HCT116 (cell line): Measurements from ENCODE around the gene FAM162A. TPM values are rescaled to one million over a fixed set of nuclear protein-coding genes. Genes with fewer than 3 reads are reported as not detected.
A peak's percentile ranks its signal among the peaks of the same experiment; 100 is the strongest.

Experiments used
- ATAC-seq: fragments of 200-7000 bp; cut with Tn5 transposase; 2 replicates; pipeline ENCODE4 v1.9.1; 2020; ENCODE audit warnings: mild to moderate bottlenecking, moderate library complexity
- BruUV-seq: library from RNA; stranded (reverse); fragments of 400-500 nt; replicated peaks from 2 replicates; lab custom pipeline; 2021; lab: Mats Ljungman, UMichigan
- CTCF ChIA-PET: fragments of 300-600 bp; sonication (Branson Sonifier 250); formaldehyde crosslinking; loops from one replicate; lab custom pipeline; 2021; ENCODE audit warnings: antibody characterized with exemption; lab: Charles Lee
- POLR2A ChIA-PET: fragments of 300-600, 350-600 bp; sonication (Branson Sonifier 250); formaldehyde crosslinking; loops from one replicate; lab custom pipeline; 2021; ENCODE audit warnings: antibody characterized with exemption; lab: Charles Lee
- RAD21 ChIA-PET, 2 experiments: fragments of 300-600 bp; sonication (Branson Sonifier 250); formaldehyde crosslinking; loops; one replicate each; lab custom pipeline; 2023; ENCODE audit warnings: low total read pairs in 2 of 2; ENCODE audit not compliant: uncharacterized antibody in 2 of 2, unreplicated experiment in 2 of 2, low non-redundant PET in 1 of 2; lab: Charles Lee
- DNase-seq: peaks from one replicate; pipeline ENCODE4 v3.0.0-alpha.2; 2010; ENCODE audit warnings: low read depth, low spot score
- H2AFZ ChIP-seq: fragments of 200-600 bp; shearing (Covaris generic), sonication (generic); 2 replicates; pipeline ENCODE4 v1.6.1; 2017; ENCODE audit warnings: low read depth, mixed run types, mixed read lengths, antibody characterized with exemption, low read length; ENCODE audit not compliant: poor library complexity, severe bottlenecking
- H3K27ac ChIP-seq: 2 replicates; pipeline ENCODE4 v1.5.1; 2012; ENCODE audit warnings: low read depth, low read length
- H3K27me3 ChIP-seq: fragments of 200-600 bp; sonication (generic); 2 replicates; pipeline ENCODE4 v1.6.1; 2016; ENCODE audit warnings: mixed run types, low read length, mixed read lengths; ENCODE audit not compliant: insufficient read depth
- H3K36me3 ChIP-seq, 2 experiments: fragments of 200-500 bp in 1 of 2; fragments of 200-600 bp in 1 of 2; sonication (Bioruptor generic) in 1 of 2; sonication (generic) in 1 of 2; 2 replicates each; pipeline versions ENCODE4 v1.5.1 to v1.6.1; 2014 to 2016; ENCODE audit warnings: low read length in 2 of 2, inconsistent platforms in 1 of 2, mixed read lengths in 1 of 2, mixed run types in 1 of 2; ENCODE audit not compliant: insufficient read depth in 2 of 2, control insufficient read depth in 1 of 2
- H3K4me1 ChIP-seq, 2 experiments: fragments of 200-600 bp in 1 of 2; sonication (generic) in 1 of 2; 2 replicates each; pipeline versions ENCODE4 v1.5.1 to v1.6.1; 2012 to 2017; ENCODE audit warnings: low read length in 2 of 2, inconsistent platforms in 1 of 2, mild to moderate bottlenecking in 1 of 2, mixed read lengths in 1 of 2, mixed run types in 1 of 2, moderate library complexity in 1 of 2; ENCODE audit not compliant: insufficient read depth in 2 of 2, control insufficient read depth in 1 of 2
- H3K4me2 ChIP-seq: fragments of 200-600 bp; sonication (generic); 2 replicates; pipeline ENCODE4 v1.6.1; 2017; ENCODE audit warnings: mixed run types, low read length, mixed read lengths
- H3K4me3 ChIP-seq, 2 experiments: fragments of 200-600 bp in 1 of 2; sonication (generic) in 1 of 2; replicated peaks in 1 of 2; 2 replicates each; pipeline ENCODE4 v1.5.1; 2011 to 2016; ENCODE audit warnings: low read length in 2 of 2, control low read depth in 1 of 2, low read depth in 1 of 2, mild to moderate bottlenecking in 1 of 2, mixed read lengths in 1 of 2, mixed run types in 1 of 2
- H3K79me2 ChIP-seq: fragments of 200-600 bp; sonication (generic); 2 replicates; pipeline ENCODE4 v1.6.1; 2017; ENCODE audit warnings: mild to moderate bottlenecking, mixed run types, low read length, moderate library complexity, mixed read lengths; ENCODE audit not compliant: insufficient read depth
- H3K9ac ChIP-seq: fragments of 200-600 bp; sonication (generic); 2 replicates; pipeline ENCODE4 v1.6.1; 2016; ENCODE audit warnings: low read length, mixed read lengths
- H3K9me2 ChIP-seq: fragments of 200-600 bp; sonication (generic), shearing (Covaris generic); 2 replicates; pipeline ENCODE4 v1.6.1; 2017; ENCODE audit warnings: mixed run types, mild to moderate bottlenecking, moderate library complexity; ENCODE audit not compliant: insufficient read depth
- H3K9me3 ChIP-seq, 2 experiments: fragments of 200-500 bp in 1 of 2; fragments of 200-600 bp in 1 of 2; sonication (Bioruptor generic) in 1 of 2; sonication (generic) in 1 of 2; 2 replicates each; pipeline ENCODE4 v1.6.1; 2014 to 2017; ENCODE audit warnings: low read length in 2 of 2, mixed read lengths in 2 of 2, inconsistent platforms in 1 of 2, low read depth in 1 of 2, mild to moderate bottlenecking in 1 of 2, mixed run types in 1 of 2, moderate library complexity in 1 of 2; ENCODE audit not compliant: control insufficient read depth in 1 of 2, insufficient read depth in 1 of 2
- H4K20me1 ChIP-seq: fragments of 200-600 bp; sonication (generic), shearing (Covaris generic); 2 replicates; pipeline ENCODE4 v1.6.1; 2017; ENCODE audit warnings: mixed run types, mild to moderate bottlenecking, moderate library complexity; ENCODE audit not compliant: insufficient read depth
- ATF3 ChIP-seq: IDR thresholded peaks from 2 replicates; pipeline ENCODE4 v1.6.1; 2012
- CBX3 ChIP-seq: IDR thresholded peaks from 2 replicates; pipeline ENCODE4 v1.6.1; 2012; ENCODE audit warnings: low read depth
- CEBPB ChIP-seq: IDR thresholded peaks from 2 replicates; pipeline ENCODE4 v1.6.1; 2012; ENCODE audit warnings: low read depth
- EGR1 ChIP-seq: IDR thresholded peaks from 2 replicates; pipeline ENCODE4 v1.6.1; 2012; ENCODE audit warnings: low read depth
- POLR2A ChIP-seq: IDR thresholded peaks from 2 replicates; pipeline ENCODE4 v1.7.0; 2011; ENCODE audit warnings: borderline replicate concordance; ENCODE audit not compliant: insufficient read depth, insufficient read length; ENCODE audit errors: extremely low read depth
- POLR2AphosphoS5 ChIP-seq: IDR thresholded peaks from 2 replicates; pipeline ENCODE4 v1.6.1; 2011; ENCODE audit warnings: mild to moderate bottlenecking, low read depth, low read length, moderate library complexity
- RAD21 ChIP-seq: IDR thresholded peaks from 2 replicates; pipeline ENCODE4 v1.6.1; 2012; ENCODE audit warnings: low read depth, mild to moderate bottlenecking
- SIN3A ChIP-seq: IDR thresholded peaks from 2 replicates; pipeline ENCODE4 v1.6.1; 2012; ENCODE audit warnings: low read depth
- SP1 ChIP-seq: IDR thresholded peaks from 2 replicates; pipeline ENCODE4 v1.6.1; 2012; ENCODE audit warnings: low read depth
- SRF ChIP-seq: IDR thresholded peaks from 2 replicates; pipeline ENCODE4 v1.6.1; 2012; ENCODE audit warnings: low read depth
- YY1 ChIP-seq: IDR thresholded peaks from 2 replicates; pipeline ENCODE4 v1.6.1; 2011; ENCODE audit warnings: low read length, low read depth, moderate library complexity, mild to moderate bottlenecking; ENCODE audit not compliant: insufficient replicate concordance; ENCODE audit errors: extremely low read depth
- ZBTB33 ChIP-seq: IDR thresholded peaks from 2 replicates; pipeline ENCODE4 v1.6.1; 2011; ENCODE audit warnings: mild to moderate bottlenecking, low read length, moderate library complexity; ENCODE audit not compliant: insufficient replicate concordance; ENCODE audit errors: extremely low read depth
- ZFX ChIP-seq: fragments of 450-650 bp; IDR thresholded peaks from 2 replicates; pipeline ENCODE4 v1.6.1; 2017
- intact Hi-C: fragments of 100-400 bp; cut with micrococcal nuclease; formaldehyde crosslinking; loops from 2 replicates; pipeline ENCODE4 v1.10.0; 2022
- total RNA-seq: library from RNA; stranded (reverse); gene quantifications from one replicate; pipeline ENCODE4 v1.2.1, GENCODE V29; 2021; ENCODE audit not compliant: unreplicated experiment
- TF ChIP-seq, protein P1 (sequence below): IDR thresholded peaks from 2 replicates; pipeline ENCODE4 v1.6.1; 2012

Gene FAM162A
- total RNA-seq, 1 experiment from 2014 or later = 74.1 TPM

DNA sequence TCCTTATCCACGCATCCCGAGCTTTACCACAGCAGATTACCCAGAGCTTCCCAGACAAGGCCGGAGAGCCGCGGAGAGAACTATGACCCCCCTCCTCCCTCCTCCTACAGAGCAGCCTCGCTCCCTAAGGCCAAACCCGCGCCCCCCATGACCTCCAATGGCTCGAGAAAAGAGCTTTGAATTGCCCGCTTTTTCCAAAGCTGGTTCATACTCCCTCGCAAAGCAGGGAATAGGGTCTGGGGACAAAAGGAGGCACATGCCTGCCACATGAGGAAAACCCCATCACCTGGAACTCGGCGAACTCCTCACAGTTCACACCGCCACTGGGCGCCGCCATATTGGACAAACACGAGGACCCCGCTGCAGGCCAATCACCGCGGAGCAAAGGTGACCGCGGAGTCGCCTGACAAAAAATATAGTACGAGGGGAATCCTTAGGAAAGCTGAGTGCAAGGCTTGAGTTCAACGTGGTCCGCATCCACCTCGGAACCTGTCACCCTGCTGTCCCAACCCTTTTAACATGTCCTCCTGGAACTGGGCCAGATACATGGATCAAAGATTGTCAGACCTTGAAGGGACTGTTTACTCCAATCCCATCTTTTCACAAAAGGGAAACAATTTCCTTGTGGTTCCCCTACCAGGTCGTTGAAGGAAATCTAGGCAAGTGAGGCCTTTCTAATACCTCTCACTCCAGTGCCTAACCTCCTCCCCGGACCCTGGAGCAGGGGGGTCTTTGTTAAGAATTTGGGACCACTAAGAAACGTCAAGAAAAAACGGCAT lies 905 bp upstream of the FAM162A start, which contains the start of gene MIX23:
MIX23 (minus strand) TSS at position 344 of the 779 bp plus-strand sequence; CDS start at position 337, 7 bp downstream.
- CTCF ChIA-PET = interaction anchor here (1.4 to 2.0 kb wide), 2 partner anchors 10 to 282 kb away, joined by 7 to 23 read pairs; no protein-coding TSS in a partner anchor
- DNase-seq = peak; percentile 77
- Histone ChIP-seq H3K27me3 (no peaks in the 10 kb centered on the region), H3K27ac (peak within 1 kb of the TSS; percentile 67), H3K4me2 (peak within 1 kb of the TSS; percentile 80), H3K79me2 (peaks cover 92% of the 10 kb centered on the region), H4K20me1 (no peaks in the 10 kb centered on the region), H3K36me3 (peaks cover 0 to 8% of the 10 kb centered on the region in 2 experiments; a peak in 1 of 4 replicates), H3K9me2 (no peaks in the 10 kb centered on the region), H2AFZ (peak within 1 kb of the TSS; percentile 20), H3K4me3 (peak within 1 kb of the TSS; percentile 72 to 78), H3K4me1 (peaks cover 2 to 14% of the 10 kb centered on the region in 2 experiments; a peak in 3 of 4 replicates), H3K9ac (peak within 1 kb of the TSS; percentile 81), H3K9me3 (no peaks in the 10 kb centered on the region)
- intact Hi-C loops = no loop called here
- peak; percentile 49 for ATAC-seq
- POLR2A ChIA-PET = interaction anchor here (2.1 to 2.3 kb wide), 3 partner anchors 10 to 296 kb away, joined by 9 to 19 read pairs (median 12); partner anchors contain the start of gene WDR5B
- RAD21 ChIA-PET = no interaction called here
- no TSS peak for BruUV-seq
- TF ChIP-seq CBX3 (0 out of 2 replicates have a peak, but pooled peaks have one; percentile 17), ZFX (peak; percentile 56), RAD21 (no peak), YY1 (peak; percentile 99), EGR1 (no peak), CEBPB (no peak), SP1 (peak; percentile 43; the same call in 1 of the 2 replicates), SIN3A (peak; percentile 66), POLR2A (peak; percentile 64), SRF (no peak), ZBTB33 (peak; percentile 41), POLR2AphosphoS5 (peak; percentile 85), ATF3 (no peak)
- TF ChIP-seq, protein P1, sequence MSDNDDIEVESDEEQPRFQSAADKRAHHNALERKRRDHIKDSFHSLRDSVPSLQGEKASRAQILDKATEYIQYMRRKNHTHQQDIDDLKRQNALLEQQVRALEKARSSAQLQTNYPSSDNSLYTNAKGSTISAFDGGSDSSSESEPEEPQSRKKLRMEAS = peak; percentile 90
